Glomerular visceral epithelial cell (primary cell): ENCODE data around the gene HTR1D.

Source experiments
- DNase-seq: peaks from one replicate; pipeline ENCODE4 v3.0.0-alpha.2; 2016; ENCODE audit errors: extremely low spot score

The HTR1D gene

DNA sequence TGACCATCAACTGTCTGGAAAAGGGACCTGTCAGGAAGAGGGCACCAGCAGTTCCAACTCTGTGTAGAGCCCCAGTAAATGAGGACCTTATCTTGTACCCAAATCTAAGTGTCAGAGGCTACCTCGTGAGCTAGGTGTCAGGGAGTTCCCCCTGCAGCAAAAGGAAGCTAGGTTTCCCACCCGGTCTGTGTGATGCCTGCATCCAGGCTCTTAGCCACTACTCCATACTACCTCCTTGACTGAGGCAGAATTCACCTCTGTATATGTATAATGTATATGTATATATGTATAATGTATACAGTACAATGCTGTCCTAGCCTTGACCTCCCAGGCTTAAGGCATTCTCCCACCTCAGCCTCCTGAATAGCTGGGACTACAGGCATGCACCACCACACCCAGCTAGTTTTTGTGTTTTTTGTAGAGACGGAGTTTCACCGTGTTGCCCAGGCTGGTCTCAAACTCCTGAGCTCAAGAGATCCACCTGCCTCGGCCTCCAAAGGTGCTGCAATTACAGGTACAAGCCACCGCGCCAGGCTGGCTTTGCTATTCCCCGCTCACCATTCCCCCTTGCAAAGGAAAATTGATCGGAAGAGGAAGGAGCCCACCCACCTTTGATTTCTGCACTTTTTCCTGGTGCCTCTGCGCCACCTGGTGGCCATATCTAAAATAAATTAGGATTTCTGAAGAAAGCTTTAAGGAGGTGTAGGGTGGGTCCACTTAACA lies 32.9 kb downstream of the HTR1D start:
- peak; percentile 68 for DNase-seq

DNA sequence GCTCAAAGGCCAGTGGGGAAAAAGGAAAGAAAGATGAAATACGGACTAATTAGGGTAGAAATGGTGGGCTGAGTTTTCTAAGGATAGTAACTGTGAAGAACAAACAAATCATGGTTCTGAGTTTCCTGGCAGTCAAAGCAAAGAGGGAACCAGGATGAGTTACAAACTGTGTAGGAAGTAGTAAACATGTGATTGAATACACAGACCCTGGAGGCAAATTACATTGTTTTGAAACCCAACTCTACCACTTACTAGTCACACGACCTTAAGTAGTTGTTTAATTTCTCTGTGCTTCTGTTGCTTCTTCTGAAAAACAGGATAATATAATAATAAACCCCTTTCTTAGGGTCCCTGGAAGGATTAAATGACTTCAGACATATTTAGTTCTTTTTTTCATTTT lies 37.4 kb downstream of the HTR1D start:
- no peak for DNase-seq

GRCh38 chr1:23178950-23179349 lies 38.4 kb downstream of the HTR1D start:
- no peak for DNase-seq

DNA sequence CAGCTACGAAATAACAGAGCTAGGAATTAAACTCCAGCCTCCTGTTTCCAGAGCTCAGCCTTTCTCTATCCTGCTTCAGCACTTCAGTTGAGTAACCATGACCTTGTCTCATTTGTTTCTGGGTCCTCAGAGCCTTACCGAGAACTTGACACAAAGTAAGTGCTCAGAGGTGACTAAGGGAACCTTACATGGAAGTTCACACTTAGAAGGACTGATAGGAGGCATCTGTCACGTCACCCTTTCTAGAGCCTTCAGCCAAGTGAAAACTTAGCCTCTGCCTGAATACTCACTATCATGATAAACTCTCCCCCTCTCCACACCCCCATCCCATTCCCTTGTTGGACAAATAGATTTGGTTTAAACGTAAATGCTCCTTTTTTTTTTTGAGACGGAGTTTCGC lies 38.9 kb downstream of the HTR1D start:
- DNase-seq, result no peak

DNA sequence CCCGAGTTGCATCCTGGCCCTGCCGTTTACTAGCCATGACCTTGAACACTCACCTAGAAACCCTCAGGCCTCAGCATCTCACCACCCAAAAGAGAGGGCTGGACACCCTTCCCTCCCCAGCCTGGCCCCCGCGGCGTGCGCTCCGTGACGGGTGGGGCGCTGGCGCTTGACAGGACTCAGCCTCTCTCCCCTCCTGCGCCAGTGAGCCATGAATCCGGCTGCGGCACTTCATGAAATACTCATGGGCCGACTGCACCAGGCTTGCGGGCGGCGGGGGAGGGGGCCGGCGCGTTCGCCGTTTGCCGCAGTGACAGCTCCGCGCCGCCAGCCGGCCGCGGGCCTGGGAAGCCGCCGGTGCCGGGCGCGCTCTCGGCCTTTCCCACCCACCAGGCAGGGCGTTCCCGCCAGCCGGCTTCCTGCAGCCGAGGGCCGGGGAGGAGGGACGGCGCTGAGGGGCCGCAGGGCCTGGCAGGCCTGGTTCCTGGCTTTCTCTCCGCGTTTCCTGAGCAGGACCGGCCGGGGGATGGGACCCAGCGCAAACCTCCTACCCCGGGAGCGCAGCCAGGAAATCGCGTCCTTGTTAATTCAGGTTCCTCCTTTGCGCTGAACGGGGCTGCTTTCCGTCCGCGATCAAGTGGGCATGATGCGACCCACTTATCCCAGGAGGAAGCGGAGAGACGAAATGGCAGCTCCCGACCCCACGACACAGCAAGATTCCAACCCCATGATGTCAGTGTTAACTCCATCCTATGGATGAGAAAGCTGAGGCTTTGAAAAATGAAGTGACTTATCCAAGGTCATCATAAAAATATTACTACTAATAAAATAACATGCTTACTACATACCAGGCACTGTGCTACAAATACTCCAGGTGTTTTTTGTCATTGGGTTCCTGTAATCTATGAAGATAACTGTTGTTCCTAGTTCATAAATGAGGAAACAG lies 39.6 kb downstream of the HTR1D start:
- DNase-seq, result peak; percentile 91

- DNase-seq, result no peak
These were observed 40.3 kb downstream of the HTR1D start for GRCh38 chr1:23177031-23177430.

- no peak for DNase-seq
These were observed 42.7 kb downstream of the HTR1D start for GRCh38 chr1:23174426-23175110.

DNA sequence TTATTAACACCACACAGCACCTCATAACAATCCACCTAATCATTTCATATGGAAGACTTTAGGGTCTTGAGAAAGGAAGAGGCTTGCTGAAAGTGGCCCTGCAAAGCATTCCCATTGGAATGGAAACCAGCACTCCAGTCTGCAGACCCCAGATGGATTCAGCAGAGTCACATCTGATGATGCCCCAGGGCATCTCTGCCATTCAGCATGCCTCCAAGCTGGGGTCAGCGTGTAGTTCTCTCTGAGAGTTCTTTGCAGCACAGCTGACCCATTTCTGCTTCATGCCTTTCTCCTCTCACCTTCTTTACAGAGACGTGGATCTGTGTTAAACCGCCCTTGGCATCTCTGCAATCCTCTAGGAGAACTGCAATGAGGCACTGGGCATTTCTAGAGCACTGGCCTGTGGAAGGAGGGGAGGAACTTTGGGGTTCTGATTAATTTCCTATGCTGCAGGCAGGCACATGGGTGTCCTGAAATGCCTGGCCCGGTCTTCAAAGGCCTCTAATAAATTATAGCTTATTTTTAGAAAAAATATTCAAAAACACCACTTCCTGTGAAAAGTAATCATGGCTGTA lies 46.0 kb downstream of the HTR1D start:
- DNase-seq, result no peak

GRCh38 chr1:23169727-23170335 lies 47.5 kb downstream of the HTR1D start:
- no peak for DNase-seq

DNA sequence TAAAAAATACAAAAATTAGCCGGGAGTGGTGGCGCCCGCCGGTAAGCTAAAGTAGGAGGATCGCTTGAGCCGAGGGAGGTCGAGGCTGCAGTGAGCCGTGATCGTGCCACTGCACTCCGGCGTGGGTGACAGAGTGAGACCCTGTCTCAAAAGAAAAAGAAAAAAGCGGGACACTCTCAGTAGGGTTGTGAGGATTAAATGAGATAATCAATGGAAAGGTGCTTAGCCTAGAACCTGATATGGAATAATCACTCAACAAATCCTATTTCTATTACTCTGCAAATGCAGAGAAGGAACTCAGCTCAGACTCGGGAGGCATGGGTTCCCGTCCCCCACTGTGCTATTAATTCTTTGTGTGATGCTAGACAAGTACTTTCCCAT lies 48.1 kb downstream of the HTR1D start:
- DNase-seq, result no peak

- peak; percentile 89 for DNase-seq
These were observed 48.7 kb downstream of the HTR1D start, which contains the start of gene LUZP1 for GRCh38 chr1:23168445-23169194. TSS of gene LUZP1 (minus strand) at chr1:23168856.

- no peak for DNase-seq
These were observed 49.2 kb downstream of the HTR1D start for GRCh38 chr1:23168079-23168444.

DNA sequence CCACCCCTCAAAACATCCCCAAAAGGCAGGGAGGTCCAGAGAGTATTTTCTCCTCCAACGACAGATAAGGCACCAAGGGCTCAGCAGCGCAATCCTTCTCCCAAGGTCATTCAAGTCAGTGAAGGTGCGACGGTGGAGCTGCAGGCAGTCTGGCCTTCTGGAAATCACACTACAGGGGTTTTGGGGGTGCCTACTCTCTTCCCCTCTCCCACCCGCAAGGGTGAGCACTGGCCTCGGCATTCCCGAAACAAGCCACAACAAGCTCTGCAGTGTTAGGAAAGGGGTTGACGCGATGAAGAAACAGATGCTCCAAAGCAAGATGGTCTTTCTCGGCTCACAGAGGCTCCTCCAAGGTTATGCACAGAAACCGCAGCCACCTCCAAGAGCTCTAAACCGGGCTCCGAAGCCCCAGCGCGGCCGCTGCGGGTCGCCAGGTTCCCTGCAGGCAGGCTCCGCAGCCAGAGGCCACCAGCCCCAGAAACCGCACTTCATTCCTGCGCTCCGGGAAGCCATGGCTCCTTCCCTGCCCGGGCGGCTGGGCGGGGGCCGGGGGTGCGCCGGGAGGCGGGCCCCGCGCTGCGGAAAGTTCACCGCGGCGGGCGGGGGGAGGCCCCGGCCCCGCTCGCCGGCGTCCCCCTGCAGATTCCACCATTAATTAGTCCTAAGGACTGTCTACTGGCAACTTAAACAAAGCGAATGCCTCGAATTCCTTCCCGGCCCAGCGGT lies 49.8 kb downstream of the HTR1D start:
- DNase-seq, result peak; percentile 62

GRCh38 chr1:23166854-23167253 lies 50.4 kb downstream of the HTR1D start:
- DNase-seq, result no peak

GRCh38 chr1:23163395-23163794 lies 53.9 kb downstream of the HTR1D start:
- no peak for DNase-seq

DNA sequence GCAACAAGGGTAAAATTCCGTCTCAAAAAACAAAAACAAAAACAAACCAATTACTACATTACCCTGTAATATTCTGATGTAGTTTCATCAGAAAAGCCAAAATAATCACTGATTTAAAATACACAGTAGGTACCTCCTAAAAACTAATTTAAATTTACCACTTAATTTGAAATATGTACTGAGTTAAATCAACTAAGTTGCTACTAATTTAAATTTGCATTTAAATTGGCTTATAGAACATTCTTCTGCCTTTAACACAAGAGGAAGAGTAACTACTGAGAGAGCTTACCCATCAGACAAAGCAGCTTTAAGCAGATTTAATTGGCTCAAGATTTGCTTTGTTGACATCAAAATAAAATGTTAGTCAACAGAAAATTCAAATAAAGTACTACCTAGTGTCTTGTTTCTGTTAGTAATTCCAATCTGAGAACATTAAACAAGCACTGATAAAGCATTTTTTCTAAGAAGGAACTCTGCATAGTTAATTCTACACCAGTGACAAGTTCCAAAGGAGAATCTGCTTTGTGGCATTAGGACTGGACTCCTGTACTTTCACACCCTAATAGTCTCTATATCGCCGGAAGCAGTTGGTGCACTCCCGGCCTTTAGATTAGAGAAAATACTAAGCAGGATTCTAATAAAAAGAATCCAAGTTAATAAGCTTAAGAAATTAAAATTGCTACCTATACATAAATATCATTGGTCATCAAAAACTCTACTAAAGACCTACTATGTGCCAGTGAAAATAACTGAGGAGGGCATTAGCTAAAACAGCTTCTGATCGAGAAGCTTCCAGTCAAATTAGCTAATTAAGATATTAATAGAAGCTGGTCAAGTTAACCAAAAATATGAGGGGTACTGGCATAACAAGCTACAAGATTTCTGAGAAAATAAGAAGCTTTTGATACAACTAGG lies 57.1 kb downstream of the HTR1D start:
- DNase-seq, result no peak

DNA sequence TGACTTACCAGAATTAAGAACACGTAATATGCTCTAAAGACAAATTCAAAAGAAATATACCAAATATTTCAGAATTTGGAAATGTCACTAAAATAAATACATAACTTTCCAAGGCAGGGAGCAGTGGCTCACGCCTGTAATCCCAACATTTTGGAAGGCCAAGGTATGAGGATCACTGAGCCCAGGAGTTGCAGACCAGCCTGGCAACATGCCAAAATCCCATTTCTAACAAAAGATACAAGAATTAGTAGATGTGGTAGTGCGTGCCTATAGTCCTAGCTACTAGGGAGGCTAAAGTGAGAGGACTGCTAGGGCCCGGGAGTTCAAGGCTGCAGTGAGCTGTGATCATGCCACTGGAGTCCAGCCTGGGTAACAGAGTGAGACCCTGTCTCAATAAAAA lies 60.4 kb downstream of the HTR1D start:
- DNase-seq, result no peak

DNA sequence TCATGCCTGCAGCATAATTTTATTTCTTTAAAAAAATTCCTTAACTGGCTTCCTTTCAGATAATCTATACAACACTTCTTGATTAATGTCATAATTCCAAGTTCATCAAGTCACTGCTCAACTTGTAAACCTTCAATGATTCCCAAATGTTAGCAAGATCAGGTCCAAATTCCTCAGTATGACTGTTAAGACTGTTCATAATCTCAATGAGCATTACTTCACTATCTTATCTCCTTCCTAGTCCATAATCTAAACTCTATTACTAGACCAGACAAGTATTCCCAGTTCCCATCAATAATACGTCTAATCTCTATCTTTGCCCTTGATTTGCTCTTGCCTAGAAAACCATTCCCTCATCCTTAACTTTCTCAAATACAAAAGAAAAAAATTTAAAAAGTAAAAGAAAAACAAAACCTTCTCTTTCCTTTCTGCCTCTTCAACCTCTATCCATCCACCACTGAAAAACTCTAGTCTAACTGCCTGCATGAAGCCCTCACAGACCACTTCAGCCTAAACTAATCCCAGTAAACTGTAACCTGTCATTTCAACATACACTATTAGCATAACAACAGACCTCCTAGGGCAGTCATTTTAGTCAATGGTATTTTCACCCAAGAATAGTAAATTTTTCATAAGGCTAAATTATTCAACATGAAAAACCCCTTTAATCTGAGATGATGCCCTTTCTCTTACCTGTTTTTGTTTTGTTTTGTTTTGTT lies 64.2 kb downstream of the HTR1D start:
- no peak for DNase-seq

GRCh38 chr1:23150742-23151141 lies 66.6 kb downstream of the HTR1D start:
- no peak for DNase-seq
